Umbilical cord (tissue), 2 donors: ENCODE measurements around the gene SDK1. TPM values are rescaled to one million over a fixed set of nuclear protein-coding genes. Genes with fewer than 3 reads are reported as not detected.
"Not testable (repeated sequence)": the region's sequence is repeated elsewhere in the genome, so short reads cannot be mapped to it uniquely, and the experiment has no call there.

ENCODE experiments used
- DNase-seq: peaks from one replicate; pipeline ENCODE4 v3.0.0-alpha.2; 2015; ENCODE audit warnings: low spot score
- total RNA-seq: library from RNA; depleted of rRNA; stranded (reverse); fragments of >200 nt; gene quantifications from one replicate; pipeline ENCODE4 v1.2.3, GENCODE V29; 2014; ENCODE audit warnings: low replicate concordance; ENCODE audit not compliant: insufficient read depth

Gene SDK1
- total RNA-seq, 1 donor from 2014 or later = 7.9 TPM

DNA sequence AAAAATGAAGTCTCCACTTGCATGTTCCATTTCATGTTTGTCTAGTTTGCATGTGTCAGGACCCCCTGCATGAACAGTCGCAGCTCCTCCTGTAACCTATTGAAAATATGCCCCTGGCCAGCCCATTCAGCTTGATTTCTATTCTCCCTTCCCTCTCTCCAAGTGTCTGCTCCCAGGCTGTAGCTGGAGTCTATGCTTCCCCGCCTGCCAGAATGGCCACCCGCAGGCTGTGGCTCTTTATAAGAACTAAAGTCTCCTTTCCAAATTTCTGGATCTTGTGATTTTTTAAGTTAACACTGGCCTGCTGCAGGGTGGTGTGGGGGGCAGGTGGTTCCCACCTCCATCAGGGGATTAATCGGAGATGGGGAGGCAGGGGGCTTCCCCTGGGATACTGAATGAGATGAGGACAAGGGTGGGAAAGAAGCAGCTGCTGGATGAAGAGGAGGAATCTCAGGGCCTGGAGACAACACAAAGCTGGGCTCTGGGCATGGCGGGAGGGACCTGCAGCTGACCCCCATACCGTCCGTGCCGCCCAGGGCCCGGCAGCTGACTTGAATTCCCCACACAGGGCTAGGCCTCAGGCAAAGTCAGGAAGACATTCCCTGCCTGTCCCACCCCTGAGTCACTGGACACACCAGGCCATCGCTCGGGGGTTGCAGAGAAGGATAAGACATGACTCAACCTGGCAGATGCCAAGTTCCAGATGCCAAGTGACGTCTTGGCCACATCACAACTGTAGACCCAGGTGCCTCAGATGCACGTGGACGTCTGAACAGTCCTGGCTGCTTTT lies 981.6 kb downstream of the SDK1 start:
- no peak for DNase-seq

DNA sequence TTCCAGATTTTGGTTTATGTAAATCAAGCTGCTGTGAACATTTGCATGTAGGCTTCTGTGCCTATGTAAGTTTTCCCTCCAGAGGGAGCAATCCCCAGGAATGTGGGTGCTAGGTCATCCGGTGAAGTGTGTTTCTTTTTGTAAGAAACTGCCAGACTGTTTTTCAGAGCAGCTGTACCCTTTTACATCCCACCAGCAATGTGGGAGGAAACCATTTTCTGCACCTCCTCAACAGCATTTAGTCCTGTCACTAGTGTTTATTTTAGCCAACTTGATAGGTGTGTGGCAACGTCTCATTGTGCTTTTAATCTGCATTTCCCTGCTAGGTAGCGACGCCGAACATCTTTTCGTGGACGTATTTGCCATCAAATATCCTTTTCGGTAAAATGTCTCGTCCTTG lies 985.3 kb downstream of the SDK1 start:
- no peak for DNase-seq

DNA sequence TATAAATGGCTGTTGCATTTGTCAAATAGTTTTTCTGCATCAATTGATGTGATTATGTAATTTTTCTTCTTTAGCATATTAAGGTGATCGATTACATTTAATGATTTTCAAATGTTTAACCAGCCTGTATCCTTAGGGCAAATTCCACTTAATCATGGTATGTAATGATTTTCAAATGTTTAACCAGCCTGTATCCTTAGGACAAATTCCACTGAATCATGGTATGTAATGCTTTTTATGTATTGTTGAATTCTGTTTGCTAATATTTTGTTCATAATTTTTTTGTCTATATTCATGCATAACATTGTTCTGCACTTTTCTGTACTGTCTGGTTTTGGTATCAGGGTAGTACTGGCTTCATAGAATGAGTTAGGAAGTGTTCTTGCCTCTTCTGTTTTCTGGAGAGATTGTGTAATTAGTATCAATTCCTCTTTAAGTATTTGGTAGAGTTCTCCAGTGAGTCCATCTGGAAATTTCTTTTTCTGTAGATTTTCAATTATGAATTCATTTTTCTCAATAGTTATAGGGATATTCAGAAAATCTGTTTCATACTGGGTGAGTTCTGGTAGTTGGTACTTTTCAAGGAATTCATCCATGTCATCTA lies 987.8 kb downstream of the SDK1 start:
- no peak for DNase-seq

DNA sequence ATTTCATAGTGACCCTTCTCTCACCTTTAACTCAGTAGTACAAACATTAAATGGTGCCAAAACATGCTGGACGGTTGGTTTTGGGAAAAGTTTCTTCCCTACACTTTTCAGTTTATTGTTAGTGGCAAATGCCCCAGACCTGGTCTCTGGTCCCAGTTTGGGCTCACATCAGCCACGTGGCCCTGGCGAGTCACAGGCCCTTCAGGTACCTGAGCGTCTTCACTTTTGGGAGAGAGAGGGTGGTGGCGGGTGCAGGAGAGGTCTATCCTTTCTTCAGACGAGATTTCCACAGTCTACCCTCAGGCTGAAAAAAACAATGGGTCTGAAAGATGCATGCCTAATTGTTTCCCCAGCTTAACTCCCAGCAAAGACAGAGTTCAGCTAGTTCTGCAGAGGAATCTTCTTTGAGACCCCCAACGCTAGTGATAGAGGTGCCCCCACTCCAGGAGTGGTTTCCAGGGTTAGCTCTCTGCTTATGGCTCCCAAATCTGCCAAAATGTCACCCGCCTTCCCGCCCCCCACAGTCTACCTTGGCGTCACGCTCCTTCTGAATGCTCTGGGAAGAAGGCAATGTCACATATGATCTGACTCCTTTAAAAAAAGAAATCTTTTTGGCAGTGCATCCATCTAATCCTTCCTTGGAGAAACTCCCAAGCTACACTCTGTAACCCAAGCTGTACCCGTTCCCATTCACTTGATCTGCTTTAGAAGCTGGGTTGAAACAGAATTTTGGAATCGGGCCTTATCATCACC lies 996.3 kb downstream of the SDK1 start:
- peak; percentile 3 for DNase-seq

DNA sequence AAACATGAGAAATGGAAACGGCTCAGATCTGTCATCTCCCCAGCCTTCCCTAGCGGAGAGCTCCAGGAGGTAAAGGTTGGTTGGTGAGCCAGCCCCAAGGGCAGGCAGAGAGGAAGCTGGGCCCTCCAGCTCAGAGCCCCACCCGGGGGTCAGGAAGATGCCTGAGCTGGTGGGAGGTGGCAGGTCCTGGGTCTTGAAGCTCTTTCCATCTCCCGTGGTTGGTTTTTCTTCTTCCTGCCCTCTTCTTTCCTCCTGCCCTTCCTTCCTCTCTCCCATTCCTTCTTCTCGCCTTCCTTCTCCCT lies 996.8 kb downstream of the SDK1 start:
- DNase-seq = no peak

DNA sequence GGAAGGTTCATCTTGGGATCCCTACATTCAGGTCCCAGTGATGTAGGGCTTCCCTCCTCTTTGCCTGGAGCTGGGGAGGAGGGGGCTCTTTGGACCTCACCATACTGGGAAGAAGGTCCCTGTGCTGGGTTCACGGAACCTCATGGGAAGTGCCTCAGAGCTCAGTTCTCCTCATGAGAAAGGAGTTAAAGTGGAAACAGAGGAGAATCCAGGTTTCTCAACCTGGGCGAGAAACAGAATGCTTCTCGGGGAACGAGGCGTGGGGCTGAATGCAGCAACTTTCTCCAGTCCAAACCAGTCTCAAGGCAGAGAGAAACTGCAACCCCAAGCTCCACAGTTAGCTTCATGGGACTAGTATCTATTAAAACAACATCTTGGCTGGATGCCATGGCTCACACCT lies 998.4 kb downstream of the SDK1 start:
- no peak for DNase-seq

DNA sequence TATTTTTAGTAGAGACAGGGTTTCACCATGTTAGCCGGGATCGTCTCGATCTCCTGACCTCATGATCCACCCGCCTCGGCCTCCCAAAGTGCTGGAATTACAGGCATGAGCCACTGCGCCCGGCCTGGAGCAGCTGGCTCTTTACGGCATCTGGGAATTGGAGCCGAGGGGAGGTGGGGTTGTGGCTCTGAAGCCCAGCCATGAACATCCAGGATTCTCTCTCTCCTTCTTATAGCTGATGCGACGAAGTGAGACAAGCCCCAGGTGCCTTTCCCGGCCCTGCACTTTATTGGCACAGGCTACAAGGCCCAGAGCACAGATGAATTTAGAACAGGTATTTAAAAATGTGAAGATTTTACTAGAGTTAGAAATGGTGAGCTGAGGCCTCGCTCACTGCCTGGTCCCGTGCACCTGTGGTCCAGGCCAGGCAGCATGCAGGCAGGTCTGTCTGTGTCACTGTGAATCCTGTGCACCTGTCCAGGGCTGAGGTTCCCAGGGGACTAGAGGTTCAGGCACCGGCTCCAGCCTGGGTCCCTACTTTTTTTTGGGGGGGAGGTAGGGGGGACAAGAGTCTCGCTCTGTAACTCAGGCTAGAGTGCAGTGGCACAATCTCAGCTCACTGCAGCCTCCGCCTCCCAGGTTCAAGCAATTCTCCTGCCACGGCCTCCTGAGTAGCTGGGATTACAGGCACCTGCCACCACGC lies 1001.3 kb downstream of the SDK1 start:
- no peak for DNase-seq

DNA sequence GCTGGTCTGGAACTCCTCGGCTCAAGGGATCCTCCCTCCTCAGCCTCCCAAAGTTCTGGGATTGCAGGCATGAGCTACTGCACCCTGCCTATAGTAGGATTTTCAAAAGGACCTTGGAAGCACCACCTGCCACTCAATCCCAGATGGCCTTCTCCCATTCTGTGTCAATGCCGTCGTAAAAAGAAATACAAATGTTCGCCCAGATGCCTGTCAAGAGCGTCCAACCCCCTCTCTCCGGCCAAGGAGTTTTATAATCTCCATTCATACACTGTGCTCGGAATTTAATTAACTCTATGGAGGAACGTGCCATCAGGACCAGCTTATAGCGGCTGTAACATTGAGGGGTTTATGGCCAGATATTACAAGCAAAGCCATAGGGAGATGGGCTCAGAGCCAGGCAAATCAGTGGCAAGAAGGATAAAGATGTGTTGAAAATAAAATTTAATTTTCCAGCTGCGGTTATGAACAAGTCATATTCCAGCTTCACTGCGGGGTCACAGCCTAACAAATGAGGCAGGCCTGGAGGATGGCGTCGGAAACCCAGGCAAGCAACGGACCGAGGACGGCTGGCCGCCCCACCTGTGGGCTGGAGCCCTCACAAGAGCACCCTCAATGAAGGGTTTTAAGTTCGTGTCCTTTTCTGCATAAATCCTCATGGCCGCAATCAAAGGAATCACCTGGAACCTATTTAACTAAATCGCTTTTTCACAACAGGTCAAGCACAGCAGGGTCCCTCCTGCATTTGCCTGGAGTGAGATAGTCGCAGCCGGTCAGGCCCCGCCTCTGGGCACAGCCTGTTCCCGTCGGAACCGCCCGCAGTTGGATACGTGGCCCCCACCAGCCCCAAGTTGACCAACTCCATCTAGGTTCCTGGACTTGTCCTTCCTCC lies 1006.5 kb downstream of the SDK1 start:
- no peak for DNase-seq

DNA sequence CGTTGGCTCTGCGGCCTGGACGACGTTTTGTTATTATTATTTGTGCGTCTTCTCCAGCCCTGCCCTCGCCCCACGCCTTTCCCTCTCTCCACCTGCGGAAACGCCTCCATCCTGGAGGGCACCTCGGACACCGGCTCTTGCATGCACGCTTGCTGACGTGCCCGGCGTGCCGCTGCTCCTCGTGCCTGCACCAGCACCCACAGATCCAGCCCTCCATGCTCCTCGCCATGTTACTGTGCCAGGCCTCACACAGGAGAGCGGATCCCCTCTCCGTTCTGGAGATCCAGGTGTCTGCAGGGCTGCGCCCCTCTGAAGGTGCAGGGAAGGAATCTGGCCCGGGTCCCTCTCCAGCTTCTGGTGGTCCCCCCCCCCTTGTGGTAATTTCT lies 1007.1 kb downstream of the SDK1 start:
- DNase-seq = no peak

DNA sequence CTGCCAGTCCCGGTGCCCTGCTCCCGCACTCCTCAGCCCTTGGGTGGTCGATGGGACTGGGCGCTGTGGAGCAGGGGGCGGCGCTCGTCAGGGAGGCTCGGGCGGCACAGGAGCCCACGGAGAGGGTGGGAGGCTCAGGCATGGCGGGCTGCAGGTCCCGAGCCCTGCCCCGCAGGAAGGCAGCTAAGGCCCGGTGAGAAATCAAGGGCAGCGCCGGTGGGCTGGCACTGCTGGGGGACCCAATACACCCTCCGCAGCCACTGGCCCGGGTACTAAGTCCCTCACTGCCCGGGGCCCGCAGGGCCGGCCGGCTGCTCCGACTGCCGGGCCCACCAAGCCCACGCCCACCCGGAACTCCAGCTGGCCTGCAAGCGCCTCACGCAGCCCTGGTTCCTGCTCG lies 1012.9 kb downstream of the SDK1 start:
- not testable (repeated sequence) for DNase-seq

DNA sequence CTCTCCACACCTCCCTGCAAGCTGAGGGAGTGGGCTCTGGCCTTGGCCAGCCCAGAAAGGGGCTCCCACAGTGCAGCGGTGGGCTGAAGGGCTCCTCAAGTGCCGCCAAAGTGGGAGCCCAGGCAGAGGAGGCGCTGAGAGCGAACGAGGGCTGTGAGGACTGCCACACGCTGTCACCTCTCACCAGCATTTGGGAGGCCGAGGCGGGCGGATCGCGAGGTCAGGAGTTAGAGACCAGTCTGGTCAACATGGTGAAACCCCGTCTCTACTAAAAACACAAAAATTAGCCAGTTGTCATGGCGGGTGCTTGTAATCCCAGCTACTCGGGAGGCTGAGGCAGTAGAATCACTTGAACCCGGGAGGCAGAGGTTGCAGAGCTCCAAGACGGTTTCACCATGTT lies 1013.3 kb downstream of the SDK1 start:
- DNase-seq = not testable (repeated sequence)
